RWPE2 (cell line): Measurements from ENCODE around the gene CBY1.

Experiments
- ATAC-seq: fragments of 200-7000 bp; cut with Tn5 transposase; 3 replicates; pipeline ENCODE4 v1.9.1; 2021; ENCODE audit warnings: low read depth
- DNase-seq: peaks from one replicate; pipeline ENCODE4 v3.0.0-alpha.2; 2020; ENCODE audit warnings: low spot score
- H3K27ac ChIP-seq: fragments of 450-650 bp; 2 replicates; pipeline ENCODE4 v1.5.1; 2017; ENCODE audit warnings: mild to moderate bottlenecking; ENCODE audit not compliant: poor library complexity, severe bottlenecking
- H3K27me3 ChIP-seq: fragments of 250-450 bp; sonication (Bioruptor Pico); 2 replicates; pipeline ENCODE4 v1.5.1; 2021; ENCODE audit warnings: mild to moderate bottlenecking, moderate library complexity; ENCODE audit not compliant: insufficient read depth, poor library complexity, severe bottlenecking
- H3K36me3 ChIP-seq: fragments of 250-450 bp; sonication (Bioruptor Pico); 2 replicates; pipeline ENCODE4 v1.5.1; 2020; ENCODE audit warnings: low read depth, mild to moderate bottlenecking, moderate library complexity
- H3K4me1 ChIP-seq: fragments of 250-450 bp; sonication (Bioruptor Pico); 2 replicates; pipeline ENCODE4 v1.5.1; 2021; ENCODE audit warnings: mild to moderate bottlenecking, moderate library complexity; ENCODE audit not compliant: insufficient read depth, poor library complexity, severe bottlenecking
- H3K4me3 ChIP-seq: fragments of 250-450 bp; sonication (Bioruptor Pico); 2 replicates; pipeline ENCODE4 v1.5.1; 2021; ENCODE audit warnings: mild to moderate bottlenecking, moderate library complexity; ENCODE audit not compliant: severe bottlenecking
- H3K9me3 ChIP-seq: fragments of 250-450 bp; sonication (Bioruptor Pico); 2 replicates; pipeline ENCODE4 v1.5.1; 2021; ENCODE audit warnings: mild to moderate bottlenecking, moderate library complexity; ENCODE audit not compliant: severe bottlenecking
- TF ChIP-seq, protein P1 (sequence below): fragments of 450-650 bp; IDR thresholded peaks from one replicate; pipeline ENCODE4 v1.5.1; 2017; ENCODE audit warnings: mild to moderate bottlenecking, moderate library complexity; ENCODE audit not compliant: poor library complexity, severe bottlenecking

Gene CBY1

DNA sequence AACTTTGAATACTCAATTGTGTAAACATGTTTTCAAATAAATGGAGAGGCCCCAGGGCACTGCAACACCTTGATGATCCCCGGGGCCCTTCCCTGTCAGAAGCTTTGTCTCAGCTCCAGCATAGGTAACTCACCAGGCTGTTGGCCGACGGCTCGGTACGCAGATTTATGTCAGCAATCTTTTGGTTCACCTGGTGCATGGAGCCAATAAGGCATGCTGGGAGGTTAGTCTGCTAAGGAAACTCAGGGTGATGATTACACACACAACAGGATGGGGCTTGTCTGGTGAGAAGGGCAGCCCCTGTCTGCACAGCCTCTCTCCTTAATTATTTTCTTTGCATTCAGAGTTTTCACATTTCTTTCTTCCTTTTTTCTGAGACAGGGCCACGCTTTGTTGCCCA lies 11.0 kb upstream of the CBY1 start:
- no peaks in the 10 kb centered on the region for H3K9me3 ChIP-seq

DNA sequence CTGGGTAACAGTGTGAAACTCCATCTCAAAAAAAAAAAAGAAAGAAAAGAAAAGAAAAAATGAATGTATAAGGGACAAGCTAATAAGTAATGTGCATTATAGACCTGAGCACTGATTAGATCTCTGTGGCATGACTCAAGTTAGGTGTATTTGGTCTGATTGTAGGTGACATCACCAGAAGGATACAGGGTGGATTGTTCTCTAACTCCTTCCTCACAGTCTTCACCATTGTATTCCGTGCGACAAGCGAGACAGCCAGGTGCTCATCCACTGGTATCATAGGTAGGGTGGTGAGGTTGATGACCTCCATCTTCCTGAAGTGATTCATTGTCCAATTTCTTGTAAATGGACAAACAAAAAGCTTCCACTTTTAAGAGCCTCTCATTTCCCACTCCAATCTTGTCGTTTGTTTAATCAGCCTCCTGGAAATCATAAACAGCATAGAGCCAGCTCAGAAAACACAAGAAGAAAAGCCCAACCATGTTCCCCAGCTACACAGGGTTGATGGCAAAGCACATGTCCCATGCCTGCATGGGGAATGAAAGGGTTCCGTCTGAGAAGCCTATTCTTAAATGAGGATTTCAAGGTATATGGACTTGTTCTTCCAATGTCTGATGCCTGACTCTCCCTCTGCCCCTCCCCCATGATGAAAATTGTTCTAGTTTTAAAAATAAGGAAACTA lies 6.5 kb upstream of the CBY1 start:
- TF ChIP-seq, protein P1, sequence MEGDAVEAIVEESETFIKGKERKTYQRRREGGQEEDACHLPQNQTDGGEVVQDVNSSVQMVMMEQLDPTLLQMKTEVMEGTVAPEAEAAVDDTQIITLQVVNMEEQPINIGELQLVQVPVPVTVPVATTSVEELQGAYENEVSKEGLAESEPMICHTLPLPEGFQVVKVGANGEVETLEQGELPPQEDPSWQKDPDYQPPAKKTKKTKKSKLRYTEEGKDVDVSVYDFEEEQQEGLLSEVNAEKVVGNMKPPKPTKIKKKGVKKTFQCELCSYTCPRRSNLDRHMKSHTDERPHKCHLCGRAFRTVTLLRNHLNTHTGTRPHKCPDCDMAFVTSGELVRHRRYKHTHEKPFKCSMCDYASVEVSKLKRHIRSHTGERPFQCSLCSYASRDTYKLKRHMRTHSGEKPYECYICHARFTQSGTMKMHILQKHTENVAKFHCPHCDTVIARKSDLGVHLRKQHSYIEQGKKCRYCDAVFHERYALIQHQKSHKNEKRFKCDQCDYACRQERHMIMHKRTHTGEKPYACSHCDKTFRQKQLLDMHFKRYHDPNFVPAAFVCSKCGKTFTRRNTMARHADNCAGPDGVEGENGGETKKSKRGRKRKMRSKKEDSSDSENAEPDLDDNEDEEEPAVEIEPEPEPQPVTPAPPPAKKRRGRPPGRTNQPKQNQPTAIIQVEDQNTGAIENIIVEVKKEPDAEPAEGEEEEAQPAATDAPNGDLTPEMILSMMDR: no peak
- Histone ChIP-seq H3K4me3 (no peak overlapping the region), H3K9me3 (no peaks in the 10 kb centered on the region), H3K27ac (no peak overlapping the region), H3K36me3 (no peaks in the 10 kb centered on the region), H3K4me1 (peaks cover 4% of the 10 kb centered on the region), H3K27me3 (no peaks in the 10 kb centered on the region)
- DNase-seq (no peak), ATAC-seq (no peak)

More for the DNA sequence above, 11.0 kb upstream of the CBY1 start:
- H3K4me3 ChIP-seq: no peak overlapping the region
- DNase-seq: no peak
- H3K27me3 ChIP-seq: no peaks in the 10 kb centered on the region
- TF ChIP-seq, protein P1: no peak
- H3K27ac ChIP-seq: peak overlapping the region; percentile 9
- peaks cover 4% of the 10 kb centered on the region for H3K4me1 ChIP-seq
- H3K36me3 ChIP-seq: no peaks in the 10 kb centered on the region
- peak; percentile 90 for ATAC-seq

DNA sequence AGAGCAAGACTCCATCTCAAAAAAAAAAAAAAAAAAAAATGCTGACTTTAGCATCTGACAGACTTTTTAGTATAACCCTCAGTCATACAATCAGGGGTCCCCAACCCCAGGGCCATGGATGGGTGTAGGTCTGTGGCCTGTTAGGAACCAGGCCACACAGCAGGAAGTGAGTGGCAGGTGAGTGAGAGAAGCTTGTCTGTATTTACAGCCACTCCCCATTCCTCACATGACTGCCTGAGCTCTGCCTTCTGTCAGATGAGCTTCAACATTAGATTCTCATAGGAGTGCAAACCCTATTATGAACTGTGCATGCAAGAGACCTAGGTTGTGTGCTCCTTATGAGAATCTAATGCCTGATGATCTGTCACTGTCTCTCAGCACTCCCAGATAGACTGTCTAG lies 3.6 kb upstream of the CBY1 start:
- Histone ChIP-seq H3K4me3 (no peak overlapping the region), H3K27ac (no peak overlapping the region), H3K36me3 (no peaks in the 10 kb centered on the region), H3K4me1 (no peaks in the 10 kb centered on the region), H3K9me3 (no peaks in the 10 kb centered on the region), H3K27me3 (no peaks in the 10 kb centered on the region)
- TF ChIP-seq, protein P1: no peak
- ATAC-seq (no peak), DNase-seq (no peak)

DNA sequence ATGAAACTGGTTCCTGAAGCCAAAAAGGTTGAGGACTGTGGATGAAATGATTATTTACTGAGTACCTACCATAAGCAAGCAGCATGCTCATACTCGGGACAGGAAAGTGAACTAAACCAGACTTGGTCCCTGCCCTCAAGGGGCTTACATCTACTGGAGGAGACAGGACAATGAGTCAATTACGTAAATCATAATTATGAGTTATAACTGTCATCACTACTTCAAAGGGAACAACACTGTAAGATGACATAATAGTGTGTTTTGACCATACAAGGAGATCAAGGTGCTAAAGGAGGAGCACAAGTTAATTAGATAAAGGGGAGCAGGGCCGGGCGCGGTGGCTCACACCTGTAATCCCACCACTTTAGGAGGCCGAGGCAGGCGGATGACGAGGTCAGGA lies 2.7 kb upstream of the CBY1 start:
- no peak overlapping the region for H3K4me3 ChIP-seq
- H3K27me3 ChIP-seq: no peaks in the 10 kb centered on the region
- no peak overlapping the region for H3K27ac ChIP-seq
- DNase-seq (no peak), ATAC-seq (no peak)
- peaks cover 5% of the 10 kb centered on the region for H3K36me3 ChIP-seq
- H3K4me1 ChIP-seq: no peaks in the 10 kb centered on the region
- TF ChIP-seq, protein P1: no peak
- H3K9me3 ChIP-seq: no peaks in the 10 kb centered on the region

DNA sequence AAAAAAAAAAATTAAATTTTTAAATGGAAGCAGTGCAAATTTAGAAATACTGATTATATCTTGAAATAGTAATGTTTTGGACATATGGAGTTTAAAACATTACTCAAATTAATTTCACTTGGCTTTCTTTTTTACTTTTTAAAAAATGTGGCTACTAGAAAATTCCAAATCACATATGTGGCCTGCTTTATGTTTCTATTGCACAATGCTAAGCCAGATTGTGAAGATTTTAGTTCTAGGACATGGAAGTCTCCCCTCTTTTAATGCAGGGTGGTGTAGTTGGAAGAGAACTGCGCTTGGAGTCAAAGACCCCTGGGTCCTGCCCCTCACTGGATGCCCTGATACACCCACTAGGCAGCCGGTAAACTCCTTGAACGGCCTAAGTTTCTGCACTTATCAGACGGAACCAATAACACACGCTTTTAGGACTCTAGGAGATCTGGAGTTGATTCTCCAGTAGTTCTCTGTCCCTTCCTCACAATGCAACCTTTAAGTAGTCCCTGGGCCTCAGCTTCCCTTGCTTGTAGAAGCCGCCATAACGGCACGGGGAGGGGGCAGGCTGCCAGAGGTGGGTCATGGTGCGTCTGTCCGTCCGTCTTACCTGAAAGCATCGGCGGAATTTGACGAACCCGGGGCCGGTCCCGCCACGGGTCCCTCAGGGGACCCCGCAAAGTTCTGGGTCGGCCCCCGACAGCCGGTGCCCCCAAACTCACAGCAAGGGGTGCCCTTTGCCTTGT lies 751 bp upstream of the CBY1 start:
- Histone ChIP-seq H3K27me3 (no peaks in the 10 kb centered on the region), H3K4me3 (peak overlapping the region; percentile 98), H3K27ac (peak overlapping the region; percentile 62), H3K36me3 (peaks cover 10% of the 10 kb centered on the region), H3K4me1 (no peaks in the 10 kb centered on the region), H3K9me3 (no peaks in the 10 kb centered on the region)
- TF ChIP-seq, protein P1: no peak
- no peak for DNase-seq
- ATAC-seq: peak; percentile 25
